LNCaP clone FGC (cell line): ENCODE measurements around the gene DGKD.

ENCODE experiments used
- DNase-seq: peaks from one replicate; pipeline ENCODE4 v3.0.0-alpha.2; 2011; ENCODE audit warnings: low read depth
- H3K4me3 ChIP-seq: 2 replicates; pipeline ENCODE4 v1.5.1; 2011; ENCODE audit warnings: mild to moderate bottlenecking, low read depth, low read length, control low read depth
- CTCF ChIP-seq: IDR thresholded peaks from 2 replicates; pipeline ENCODE4 v1.5.1; 2012; ENCODE audit warnings: mild to moderate bottlenecking; ENCODE audit not compliant: control insufficient read depth, insufficient read depth; ENCODE audit errors: extremely low read depth

Gene DGKD

GRCh38 chr2:233414777-233415570, 60.7 kb downstream of the DGKD start:
- DNase-seq, result no peak
- TF ChIP-seq CTCF, result no peak
- H3K4me3 ChIP-seq, result no peak overlapping the region

DNA sequence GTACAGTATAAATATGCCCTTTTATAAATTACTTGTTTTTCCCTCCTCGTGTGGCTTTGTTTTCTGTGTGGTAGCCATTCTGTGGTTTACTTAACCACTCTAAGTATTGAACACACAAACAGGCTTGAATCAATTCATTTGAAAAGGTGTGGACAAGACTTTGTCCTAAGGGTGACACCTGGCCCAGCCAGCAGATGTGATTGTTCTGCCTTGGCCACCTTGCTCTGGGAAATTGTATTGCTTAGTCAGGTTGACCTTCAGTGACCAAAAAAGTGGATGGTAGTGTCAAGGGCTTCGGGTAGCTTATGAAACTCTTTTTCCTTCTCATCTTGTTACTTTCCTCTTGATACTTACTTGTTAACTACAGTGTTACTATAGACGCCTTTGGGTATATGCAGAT, 61.9 kb downstream of the DGKD start:
- no peak for TF ChIP-seq CTCF
- no peak for DNase-seq
- no peak overlapping the region for H3K4me3 ChIP-seq

- no peak for TF ChIP-seq CTCF
- no peak for DNase-seq
- H3K4me3 ChIP-seq, result no peak overlapping the region
These were observed 62.4 kb downstream of the DGKD start for GRCh38 chr2:233416706-233417105.

DNA sequence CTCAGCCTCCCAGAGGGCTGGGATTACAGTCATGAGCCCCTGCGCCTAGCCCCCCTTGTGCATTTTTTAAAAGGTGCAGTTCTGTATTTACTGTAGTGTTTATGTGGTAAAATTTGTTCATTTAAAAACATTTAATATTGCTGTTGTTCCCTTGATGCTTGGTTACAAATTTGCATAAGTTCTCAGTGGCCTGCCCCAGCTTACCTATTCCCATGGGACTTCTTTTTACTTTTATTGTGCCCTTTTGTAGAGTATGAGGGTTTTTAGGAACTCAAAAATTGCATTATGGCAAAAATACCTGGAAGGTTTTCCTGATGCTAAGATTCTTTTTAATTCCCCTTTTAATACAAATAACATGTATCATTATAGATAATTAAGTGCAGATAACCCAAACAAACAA, 63.0 kb downstream of the DGKD start:
- DNase-seq, result no peak
- TF ChIP-seq CTCF, result no peak
- H3K4me3 ChIP-seq, result no peak overlapping the region

GRCh38 chr2:233418052-233418760, 63.9 kb downstream of the DGKD start:
- DNase-seq, result no peak
- H3K4me3 ChIP-seq, result no peak overlapping the region
- TF ChIP-seq CTCF, result no peak

DNA sequence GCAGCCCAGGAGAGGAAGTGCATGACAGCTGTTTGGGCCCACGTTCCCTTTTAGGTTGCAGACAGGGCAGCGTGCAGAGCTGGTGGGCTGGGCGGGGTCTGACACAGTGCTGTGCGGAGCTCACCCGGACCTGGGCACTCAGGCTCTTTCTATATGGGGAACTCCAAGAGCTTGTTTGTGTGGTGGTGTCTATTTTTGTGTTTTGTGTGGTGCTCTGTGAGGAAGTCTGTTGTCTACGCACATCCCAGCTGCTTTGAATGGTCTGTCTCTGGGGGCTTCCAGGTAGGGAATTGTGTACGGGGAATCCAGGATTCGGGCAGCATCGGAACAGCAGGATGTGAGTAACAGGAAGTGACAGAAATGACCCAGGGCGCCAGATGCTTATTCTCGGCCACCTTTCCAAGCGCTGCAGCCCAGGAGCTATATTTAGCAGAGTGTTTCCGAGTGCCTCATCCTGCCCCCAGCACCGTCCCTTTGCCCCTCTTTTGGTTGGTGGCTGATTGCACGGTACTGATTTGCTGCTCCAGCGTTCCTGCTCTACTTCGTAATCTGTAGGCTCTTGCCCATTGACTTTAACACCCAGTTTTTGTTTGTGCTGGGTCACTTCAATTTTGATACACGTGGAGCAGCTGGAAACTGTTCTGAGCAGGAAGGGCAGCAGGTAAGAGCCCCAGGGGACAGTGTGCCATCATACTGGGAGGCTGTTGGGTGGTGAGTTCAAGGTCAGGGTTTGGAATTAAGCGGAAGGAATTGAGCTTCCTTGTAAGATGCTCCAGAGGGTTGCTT, 64.7 kb downstream of the DGKD start:
- H3K4me3 ChIP-seq, result no peak overlapping the region
- no peak for TF ChIP-seq CTCF
- DNase-seq, result no peak
